HL-60 (cell line): Measurements from ENCODE around the gene SPTAN1.

Experiments
- DNase-seq, 2 experiments: peaks; one replicate each; pipeline ENCODE4 v3.0.0-alpha.2; 2010 to 2020; ENCODE audit warnings: low read depth in 1 of 2, low spot score in 1 of 2
- H3K27ac ChIP-seq: fragments of 250-450 bp; sonication (Bioruptor Pico); replicated peaks from 2 replicates; pipeline ENCODE4 v1.5.1; 2020; ENCODE audit warnings: mild to moderate bottlenecking, moderate library complexity
- H3K27me3 ChIP-seq: fragments of 250-450 bp; sonication (Bioruptor Pico); 2 replicates; pipeline ENCODE4 v1.5.1; 2021; ENCODE audit warnings: mild to moderate bottlenecking, moderate library complexity; ENCODE audit not compliant: insufficient read depth, poor library complexity, severe bottlenecking
- H3K4me3 ChIP-seq: replicated peaks from 2 replicates; pipeline ENCODE4 v1.5.1; 2011; ENCODE audit warnings: mild to moderate bottlenecking, control low read depth, low read length; ENCODE audit not compliant: insufficient read depth
- CTCF ChIP-seq: IDR thresholded peaks from one replicate; pipeline ENCODE4 v1.5.1; 2011; ENCODE audit warnings: low read length, control low read depth, inconsistent platforms; ENCODE audit not compliant: insufficient read depth
- GABPA ChIP-seq: IDR thresholded peaks from 2 replicates; pipeline ENCODE4 v1.6.1; 2012; ENCODE audit warnings: low read depth
- POLR2AphosphoS5 ChIP-seq: IDR thresholded peaks from 2 replicates; pipeline ENCODE4 v1.6.1; 2012; ENCODE audit warnings: low read depth
- REST ChIP-seq: IDR thresholded peaks from 2 replicates; pipeline ENCODE4 v1.6.1; 2012; ENCODE audit warnings: low read depth; ENCODE audit not compliant: insufficient replicate concordance
- SPI1 ChIP-seq: IDR thresholded peaks from 2 replicates; pipeline ENCODE4 v1.6.1; 2012; ENCODE audit warnings: low read depth, mild to moderate bottlenecking, borderline replicate concordance

Gene SPTAN1

GRCh38 chr9:128607642-128608350 is 55.4 kb downstream of the SPTAN1 start:
- no peak overlapping the region for H3K4me3 ChIP-seq

GRCh38 chr9:128610897-128611296 is 58.5 kb downstream of the SPTAN1 start:
- TF ChIP-seq SPI1, result no peak
- Histone ChIP-seq H3K27ac (no peak overlapping the region), H3K4me3 (no peak overlapping the region), H3K27me3 (no peaks in the 10 kb centered on the region)
- DNase-seq, result no peak

More at GRCh38 chr9:128607642-128608350, 55.4 kb downstream of the SPTAN1 start:
- TF ChIP-seq CTCF (no peak), REST (no peak)
- no peaks in the 10 kb centered on the region for H3K27me3 ChIP-seq
- DNase-seq, result no peak
- no peak overlapping the region for H3K27ac ChIP-seq

- H3K27ac ChIP-seq, result no peak overlapping the region
- no peaks in the 10 kb centered on the region for H3K27me3 ChIP-seq
- no peak for DNase-seq
- H3K4me3 ChIP-seq, result no peak overlapping the region
- TF ChIP-seq GABPA (no peak), CTCF (no peak), REST (no peak), POLR2AphosphoS5 (no peak), SPI1 (no peak)
Measured at GRCh38 chr9:128611600-128612394, 59.4 kb downstream of the SPTAN1 start.

- TF ChIP-seq SPI1 (no peak), CTCF (no peak), POLR2AphosphoS5 (no peak), REST (no peak), GABPA (no peak)
- H3K27ac ChIP-seq, result no peak overlapping the region
- no peak overlapping the region for H3K4me3 ChIP-seq
- DNase-seq, result no peak
- no peaks in the 10 kb centered on the region for H3K27me3 ChIP-seq
Measured at GRCh38 chr9:128614728-128615127, 62.3 kb downstream of the SPTAN1 start.
